Adrenal gland (tissue), 5 donors: ENCODE data around the gene CPA3.

Experiments used
- POLR2A ChIP-seq, 2 donors: fragments of 450-650 bp; IDR thresholded peaks; one replicate each; pipeline ENCODE4 v1.6.1; 2017; ENCODE audit warnings: antibody characterized with exemption in 2 of 2, mild to moderate bottlenecking in 2 of 2, moderate library complexity in 1 of 2
- TF ChIP-seq, protein P1 (sequence below), 6 experiments: fragments of 450-650 bp in 4 of 6; fragments of 200-600 bp in 2 of 6; sonication (generic) in 1 of 6; IDR thresholded peaks; 1 replicate in 5 of 6; 2 replicates in 1 of 6; pipeline versions ENCODE4 v1.5.1 to v1.8.0; 2016 to 2021; ENCODE audit warnings: antibody characterized with exemption in 6 of 6, mild to moderate bottlenecking in 2 of 6, moderate library complexity in 1 of 6
- donor health status: DM: no; HTN: no; CAD: no.

DNA sequence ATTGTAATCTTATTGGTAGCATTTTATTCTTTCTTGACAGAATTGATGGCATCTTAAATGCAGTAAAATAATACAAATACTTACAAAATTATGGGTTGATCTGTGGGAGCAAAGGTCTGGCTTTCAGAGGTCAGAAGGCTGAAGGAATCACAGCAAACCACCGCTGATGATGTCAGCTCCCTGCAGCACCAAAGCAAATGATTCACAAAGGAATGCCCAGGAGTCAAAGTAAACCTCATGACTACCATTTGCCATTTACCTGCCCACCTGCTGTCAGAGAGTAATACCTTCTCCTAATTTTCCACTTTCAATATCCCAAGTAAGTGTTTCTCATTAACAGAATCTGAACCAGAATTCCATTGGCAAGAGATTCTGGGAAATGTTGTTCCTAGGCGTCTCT is 46.1 kb downstream of the CPA3 start:
- TF ChIP-seq, protein P1, sequence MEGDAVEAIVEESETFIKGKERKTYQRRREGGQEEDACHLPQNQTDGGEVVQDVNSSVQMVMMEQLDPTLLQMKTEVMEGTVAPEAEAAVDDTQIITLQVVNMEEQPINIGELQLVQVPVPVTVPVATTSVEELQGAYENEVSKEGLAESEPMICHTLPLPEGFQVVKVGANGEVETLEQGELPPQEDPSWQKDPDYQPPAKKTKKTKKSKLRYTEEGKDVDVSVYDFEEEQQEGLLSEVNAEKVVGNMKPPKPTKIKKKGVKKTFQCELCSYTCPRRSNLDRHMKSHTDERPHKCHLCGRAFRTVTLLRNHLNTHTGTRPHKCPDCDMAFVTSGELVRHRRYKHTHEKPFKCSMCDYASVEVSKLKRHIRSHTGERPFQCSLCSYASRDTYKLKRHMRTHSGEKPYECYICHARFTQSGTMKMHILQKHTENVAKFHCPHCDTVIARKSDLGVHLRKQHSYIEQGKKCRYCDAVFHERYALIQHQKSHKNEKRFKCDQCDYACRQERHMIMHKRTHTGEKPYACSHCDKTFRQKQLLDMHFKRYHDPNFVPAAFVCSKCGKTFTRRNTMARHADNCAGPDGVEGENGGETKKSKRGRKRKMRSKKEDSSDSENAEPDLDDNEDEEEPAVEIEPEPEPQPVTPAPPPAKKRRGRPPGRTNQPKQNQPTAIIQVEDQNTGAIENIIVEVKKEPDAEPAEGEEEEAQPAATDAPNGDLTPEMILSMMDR (IDR thresholded peaks at IDR 0.05), result no peak
- no peak for TF ChIP-seq POLR2A (IDR thresholded peaks at IDR 0.05)
